HepG2 (cell line): Measurements from ENCODE around the gene RASL10B. TPM values are rescaled to one million over a fixed set of nuclear protein-coding genes. Genes with fewer than 3 reads are reported as not detected.

Source experiments
- PRDM10 ChIP-seq: sonication (generic); formaldehyde crosslinking; IDR thresholded peaks from 2 replicates; pipeline ENCODE4 v1.4.0; 2020; ENCODE audit warnings: low read depth, missing genetic modification reagents
- RNF2 ChIP-seq: fragments of 450-650 bp; conservative IDR thresholded peaks from 2 replicates; pipeline ENCODE4 v1.6.1; 2016; ENCODE audit warnings: low read depth
- ZMYM4 ChIP-seq: sonication (generic); formaldehyde crosslinking; IDR thresholded peaks from 2 replicates; pipeline ENCODE4 v1.8.1; 2023; ENCODE audit warnings: mild to moderate bottlenecking, missing genetic modification reagents
- ZNF160 ChIP-seq: sonication (generic); formaldehyde crosslinking; IDR thresholded peaks from 2 replicates; pipeline ENCODE4 v1.8.0; 2022; ENCODE audit warnings: mild to moderate bottlenecking, inconsistent platforms, missing genetic modification reagents
- polyA plus RNA-seq, 8 experiments: library from polyadenylated mRNA; depleted of rRNA in 3 of 8; stranded (reverse) in 7 of 8; unstranded in 1 of 8; fragments of >200 nt; fragmentation: Illumina TruSeq in 4 of 8; extraction: Trizol in 4 of 8; gene quantifications; 2 replicates each; pipeline versions ENCODE4 v1.2.1 to v1.2.3, GENCODE V29; 2011 to 2016; ENCODE audit warnings: low read depth in 4 of 8, missing spikeins in 1 of 8, mixed read lengths in 1 of 8; ENCODE audit not compliant: insufficient read depth in 1 of 8
- total RNA-seq, 5 experiments: library from RNA; depleted of rRNA; stranded (reverse); fragments of >200 nt; fragmentation: Illumina TruSeq; extraction: Trizol; gene quantifications; 2 replicates each; pipeline ENCODE4 v1.2.3, GENCODE V29; 2016; ENCODE audit warnings: low read depth in 1 of 5
- TF ChIP-seq, protein P1 (sequence below): sonication (generic); formaldehyde crosslinking; IDR thresholded peaks from 2 replicates; pipeline ENCODE4 v1.9.0; 2022; ENCODE audit warnings: low read depth, missing genetic modification reagents
- TF ChIP-seq, protein P2 (sequence below): sonication (generic); formaldehyde crosslinking; IDR thresholded peaks from 2 replicates; pipeline ENCODE4 v1.5.1; 2020; ENCODE audit warnings: mild to moderate bottlenecking, missing genetic modification reagents, borderline replicate concordance
- TF ChIP-seq, protein P3 (sequence below): sonication (generic); formaldehyde crosslinking; IDR thresholded peaks from 2 replicates; pipeline ENCODE4 v1.8.1; 2023; ENCODE audit warnings: mild to moderate bottlenecking, moderate library complexity, missing genetic modification reagents

Gene RASL10B
- total and polyA plus RNA-seq, 2 of the 13 experiments (the other 11 are each of a cell fraction or from before 2014, with no cell fraction given) = 8.8 to 11.0 TPM

DNA sequence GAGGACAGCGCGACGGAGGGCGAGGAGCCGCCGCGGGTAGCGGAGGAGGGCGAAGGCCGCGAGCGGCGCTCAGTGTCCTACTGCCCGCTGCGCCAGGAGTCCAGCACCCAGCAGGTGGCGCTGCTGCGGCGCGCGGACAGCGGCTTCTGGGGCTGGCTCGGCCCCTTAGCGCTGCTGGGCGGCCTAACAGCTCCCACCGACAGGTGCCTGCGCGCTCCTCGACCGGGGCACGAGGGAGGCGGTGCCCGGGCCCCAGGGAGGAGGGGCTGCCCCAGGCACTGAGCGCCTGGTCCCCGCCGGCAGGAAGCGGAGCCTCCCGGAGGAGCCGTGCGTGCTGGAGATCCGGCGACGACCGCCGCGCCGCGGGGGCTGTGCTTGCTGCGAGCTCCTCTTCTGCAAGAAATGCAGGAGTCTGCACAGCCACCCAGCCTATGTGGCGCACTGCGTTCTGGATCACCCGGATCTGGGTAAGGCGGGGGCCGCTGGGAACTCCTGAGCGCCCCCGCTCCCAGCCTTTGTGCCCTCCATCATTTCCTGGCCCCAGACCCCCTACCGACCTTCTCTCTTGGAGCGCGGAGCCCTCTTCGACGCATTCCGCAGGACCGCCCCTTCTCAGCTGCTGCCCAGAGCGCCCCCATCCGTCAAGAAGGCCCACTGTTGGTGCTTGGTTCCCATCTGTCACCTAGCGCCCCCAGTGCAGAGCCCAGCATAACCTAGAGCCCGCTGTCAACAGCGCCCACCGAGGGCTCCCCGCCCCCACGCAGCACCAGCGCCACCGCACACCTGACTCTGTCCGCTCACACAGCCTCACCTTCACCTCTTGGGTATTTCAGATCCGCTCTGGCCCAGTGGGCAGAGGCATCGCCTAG lies 32.9 kb downstream of the RASL10B start (continued):
- TF ChIP-seq, protein P1, sequence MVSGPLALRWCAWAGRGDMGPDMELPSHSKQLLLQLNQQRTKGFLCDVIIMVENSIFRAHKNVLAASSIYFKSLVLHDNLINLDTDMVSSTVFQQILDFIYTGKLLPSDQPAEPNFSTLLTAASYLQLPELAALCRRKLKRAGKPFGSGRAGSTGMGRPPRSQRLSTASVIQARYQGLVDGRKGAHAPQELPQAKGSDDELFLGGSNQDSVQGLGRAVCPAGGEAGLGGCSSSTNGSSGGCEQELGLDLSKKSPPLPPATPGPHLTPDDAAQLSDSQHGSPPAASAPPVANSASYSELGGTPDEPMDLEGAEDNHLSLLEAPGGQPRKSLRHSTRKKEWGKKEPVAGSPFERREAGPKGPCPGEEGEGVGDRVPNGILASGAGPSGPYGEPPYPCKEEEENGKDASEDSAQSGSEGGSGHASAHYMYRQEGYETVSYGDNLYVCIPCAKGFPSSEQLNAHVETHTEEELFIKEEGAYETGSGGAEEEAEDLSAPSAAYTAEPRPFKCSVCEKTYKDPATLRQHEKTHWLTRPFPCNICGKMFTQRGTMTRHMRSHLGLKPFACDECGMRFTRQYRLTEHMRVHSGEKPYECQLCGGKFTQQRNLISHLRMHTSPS (CRISPR knock-in tag) = peak; percentile 84
- TF ChIP-seq PRDM10 (CRISPR knock-in tag) (peak; percentile 94), RNF2 (peak; percentile 91), ZNF160 (CRISPR knock-in tag) (peak; percentile 54; the same call in 1 of the 2 replicates), ZMYM4 (CRISPR knock-in tag) (peak; percentile 85)
- TF ChIP-seq, protein P2, sequence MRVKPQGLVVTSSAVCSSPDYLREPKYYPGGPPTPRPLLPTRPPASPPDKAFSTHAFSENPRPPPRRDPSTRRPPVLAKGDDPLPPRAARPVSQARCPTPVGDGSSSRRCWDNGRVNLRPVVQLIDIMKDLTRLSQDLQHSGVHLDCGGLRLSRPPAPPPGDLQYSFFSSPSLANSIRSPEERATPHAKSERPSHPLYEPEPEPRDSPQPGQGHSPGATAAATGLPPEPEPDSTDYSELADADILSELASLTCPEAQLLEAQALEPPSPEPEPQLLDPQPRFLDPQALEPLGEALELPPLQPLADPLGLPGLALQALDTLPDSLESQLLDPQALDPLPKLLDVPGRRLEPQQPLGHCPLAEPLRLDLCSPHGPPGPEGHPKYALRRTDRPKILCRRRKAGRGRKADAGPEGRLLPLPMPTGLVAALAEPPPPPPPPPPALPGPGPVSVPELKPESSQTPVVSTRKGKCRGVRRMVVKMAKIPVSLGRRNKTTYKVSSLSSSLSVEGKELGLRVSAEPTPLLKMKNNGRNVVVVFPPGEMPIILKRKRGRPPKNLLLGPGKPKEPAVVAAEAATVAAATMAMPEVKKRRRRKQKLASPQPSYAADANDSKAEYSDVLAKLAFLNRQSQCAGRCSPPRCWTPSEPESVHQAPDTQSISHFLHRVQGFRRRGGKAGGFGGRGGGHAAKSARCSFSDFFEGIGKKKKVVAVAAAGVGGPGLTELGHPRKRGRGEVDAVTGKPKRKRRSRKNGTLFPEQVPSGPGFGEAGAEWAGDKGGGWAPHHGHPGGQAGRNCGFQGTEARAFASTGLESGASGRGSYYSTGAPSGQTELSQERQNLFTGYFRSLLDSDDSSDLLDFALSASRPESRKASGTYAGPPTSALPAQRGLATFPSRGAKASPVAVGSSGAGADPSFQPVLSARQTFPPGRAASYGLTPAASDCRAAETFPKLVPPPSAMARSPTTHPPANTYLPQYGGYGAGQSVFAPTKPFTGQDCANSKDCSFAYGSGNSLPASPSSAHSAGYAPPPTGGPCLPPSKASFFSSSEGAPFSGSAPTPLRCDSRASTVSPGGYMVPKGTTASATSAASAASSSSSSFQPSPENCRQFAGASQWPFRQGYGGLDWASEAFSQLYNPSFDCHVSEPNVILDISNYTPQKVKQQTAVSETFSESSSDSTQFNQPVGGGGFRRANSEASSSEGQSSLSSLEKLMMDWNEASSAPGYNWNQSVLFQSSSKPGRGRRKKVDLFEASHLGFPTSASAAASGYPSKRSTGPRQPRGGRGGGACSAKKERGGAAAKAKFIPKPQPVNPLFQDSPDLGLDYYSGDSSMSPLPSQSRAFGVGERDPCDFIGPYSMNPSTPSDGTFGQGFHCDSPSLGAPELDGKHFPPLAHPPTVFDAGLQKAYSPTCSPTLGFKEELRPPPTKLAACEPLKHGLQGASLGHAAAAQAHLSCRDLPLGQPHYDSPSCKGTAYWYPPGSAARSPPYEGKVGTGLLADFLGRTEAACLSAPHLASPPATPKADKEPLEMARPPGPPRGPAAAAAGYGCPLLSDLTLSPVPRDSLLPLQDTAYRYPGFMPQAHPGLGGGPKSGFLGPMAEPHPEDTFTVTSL (CRISPR knock-in tag) = no peak
- TF ChIP-seq, protein P3, sequence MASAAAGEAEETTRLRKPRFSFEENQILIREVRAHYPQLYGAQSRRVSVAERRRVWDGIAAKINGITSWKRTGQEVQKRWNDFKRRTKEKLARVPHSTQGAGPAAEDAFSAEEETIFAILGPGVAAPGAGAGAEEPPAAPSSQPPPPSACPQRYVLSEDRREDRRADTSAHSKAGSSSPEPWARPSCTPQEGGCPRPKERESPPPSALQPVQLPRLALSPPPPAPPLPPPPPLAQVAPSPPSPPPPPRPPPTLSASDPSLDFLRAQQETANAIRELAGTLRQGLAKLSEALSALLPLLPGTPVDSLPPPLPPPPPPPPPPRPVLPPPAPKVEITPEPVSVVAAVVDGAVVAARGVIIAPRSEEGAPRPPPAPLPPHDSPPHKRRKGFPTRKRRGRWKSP (CRISPR knock-in tag) = peak; percentile 99
